Endothelial cell of umbilical vein (primary cell): ENCODE measurements around the gene SDCCAG8.

Experiments
- EZH2 ChIP-seq: IDR thresholded peaks from 2 replicates; pipeline ENCODE4 v1.6.1; 2012; ENCODE audit warnings: borderline replicate concordance, low read depth, mild to moderate bottlenecking, moderate library complexity, low read length, inconsistent platforms; ENCODE audit not compliant: severe bottlenecking
- FOS ChIP-seq: IDR thresholded peaks from 2 replicates; pipeline ENCODE4 v1.6.1; 2011; ENCODE audit warnings: mild to moderate bottlenecking, low read length, moderate library complexity, borderline replicate concordance; ENCODE audit not compliant: insufficient read depth
- JUN ChIP-seq: IDR thresholded peaks from 2 replicates; pipeline ENCODE4 v1.6.1; 2011; ENCODE audit warnings: borderline replicate concordance, low read depth; ENCODE audit not compliant: insufficient read length, insufficient read depth
- MYC ChIP-seq: IDR thresholded peaks from one replicate; pipeline ENCODE4 v1.6.1; 2011; ENCODE audit warnings: mild to moderate bottlenecking, low read depth, low read length
- POLR2A ChIP-seq: IDR thresholded peaks from 2 replicates; pipeline ENCODE4 v1.6.1; 2012; ENCODE audit warnings: low read depth, mild to moderate bottlenecking, control low read depth, low read length
- POLR2AphosphoS5 ChIP-seq: IDR thresholded peaks from 2 replicates; pipeline ENCODE4 v1.6.1; 2012; ENCODE audit warnings: low read depth, mild to moderate bottlenecking, control low read depth, low read length, moderate library complexity; ENCODE audit not compliant: insufficient read depth
- TF ChIP-seq, protein P1 (sequence below), 2 donors: IDR thresholded peaks; 1 replicate in 1 of 2; 2 replicates in 1 of 2; pipeline ENCODE4 v1.5.1; 2011; ENCODE audit warnings: low read length in 2 of 2, mild to moderate bottlenecking in 2 of 2, moderate library complexity in 2 of 2, control low read depth in 1 of 2, inconsistent platforms in 1 of 2, low read depth in 1 of 2; ENCODE audit not compliant: insufficient read depth in 1 of 2; ENCODE audit errors: extremely low read depth in 1 of 2

DNA sequence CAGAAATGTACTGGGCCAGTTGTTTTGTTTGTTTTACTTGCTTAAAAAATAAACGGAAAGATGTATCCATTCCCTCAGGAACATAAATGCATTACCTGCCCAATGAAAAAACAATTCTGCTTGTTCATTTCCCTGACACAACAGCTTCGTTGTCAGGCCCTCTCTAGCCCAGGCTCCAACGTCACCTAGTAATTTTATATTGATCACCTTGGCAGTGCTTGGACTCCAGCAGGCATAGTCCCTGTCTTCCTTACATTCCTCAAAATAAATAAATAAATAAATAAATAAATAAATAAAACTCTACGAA is 2.0 kb upstream of the SDCCAG8 start:
- TF ChIP-seq, protein P1, sequence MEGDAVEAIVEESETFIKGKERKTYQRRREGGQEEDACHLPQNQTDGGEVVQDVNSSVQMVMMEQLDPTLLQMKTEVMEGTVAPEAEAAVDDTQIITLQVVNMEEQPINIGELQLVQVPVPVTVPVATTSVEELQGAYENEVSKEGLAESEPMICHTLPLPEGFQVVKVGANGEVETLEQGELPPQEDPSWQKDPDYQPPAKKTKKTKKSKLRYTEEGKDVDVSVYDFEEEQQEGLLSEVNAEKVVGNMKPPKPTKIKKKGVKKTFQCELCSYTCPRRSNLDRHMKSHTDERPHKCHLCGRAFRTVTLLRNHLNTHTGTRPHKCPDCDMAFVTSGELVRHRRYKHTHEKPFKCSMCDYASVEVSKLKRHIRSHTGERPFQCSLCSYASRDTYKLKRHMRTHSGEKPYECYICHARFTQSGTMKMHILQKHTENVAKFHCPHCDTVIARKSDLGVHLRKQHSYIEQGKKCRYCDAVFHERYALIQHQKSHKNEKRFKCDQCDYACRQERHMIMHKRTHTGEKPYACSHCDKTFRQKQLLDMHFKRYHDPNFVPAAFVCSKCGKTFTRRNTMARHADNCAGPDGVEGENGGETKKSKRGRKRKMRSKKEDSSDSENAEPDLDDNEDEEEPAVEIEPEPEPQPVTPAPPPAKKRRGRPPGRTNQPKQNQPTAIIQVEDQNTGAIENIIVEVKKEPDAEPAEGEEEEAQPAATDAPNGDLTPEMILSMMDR (IDR thresholded peaks at IDR 0.05; ENCODE audit: extremely low read depth in 1 of 2, insufficient read depth in 1 of 2, low read depth in 1 of 2, low read length in 2 of 2), result no peak
- no peak for TF ChIP-seq POLR2AphosphoS5
- TF ChIP-seq FOS, result no peak
- TF ChIP-seq MYC, result no peak
- no peak for TF ChIP-seq POLR2A
- no peak for TF ChIP-seq EZH2
- TF ChIP-seq JUN, result no peak
